Stimulated activated CD4-positive, alpha-beta T cell treated with anti-CD3 and anti-CD28 coated beads, Interleukin-1b, Interleukin-23, amount 100 ng/mL, for 48 hours (primary cell): Measurements from ENCODE around the gene SLFN12L.
"Not testable (repeated sequence)": the region's sequence is repeated elsewhere in the genome, so short reads cannot be mapped to it uniquely, and the experiment has no call there.

Experiments used
- DNase-seq: peaks from one replicate; pipeline ENCODE4 v3.0.0-alpha.2; 2020

Gene SLFN12L

DNA sequence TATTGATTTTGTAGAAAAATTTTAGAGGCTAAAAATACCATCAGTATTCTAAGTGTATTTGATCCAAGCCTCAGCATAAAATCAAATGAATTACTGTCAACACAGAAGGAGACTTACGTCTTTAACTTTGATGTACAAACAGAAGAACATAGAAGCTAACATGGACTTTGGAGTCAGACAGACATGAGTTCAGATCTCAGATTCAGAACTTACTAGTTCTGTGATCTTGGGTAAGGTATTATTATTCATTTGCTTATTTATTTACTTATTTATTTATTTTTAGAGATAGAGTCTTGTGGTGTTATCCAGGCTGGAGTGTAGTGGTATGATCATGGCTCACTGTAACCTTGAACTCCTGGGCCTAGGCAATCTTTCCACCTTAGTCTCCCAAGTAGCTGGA, 4.0 kb upstream of the SLFN12L start:
- DNase-seq, result no peak

DNA sequence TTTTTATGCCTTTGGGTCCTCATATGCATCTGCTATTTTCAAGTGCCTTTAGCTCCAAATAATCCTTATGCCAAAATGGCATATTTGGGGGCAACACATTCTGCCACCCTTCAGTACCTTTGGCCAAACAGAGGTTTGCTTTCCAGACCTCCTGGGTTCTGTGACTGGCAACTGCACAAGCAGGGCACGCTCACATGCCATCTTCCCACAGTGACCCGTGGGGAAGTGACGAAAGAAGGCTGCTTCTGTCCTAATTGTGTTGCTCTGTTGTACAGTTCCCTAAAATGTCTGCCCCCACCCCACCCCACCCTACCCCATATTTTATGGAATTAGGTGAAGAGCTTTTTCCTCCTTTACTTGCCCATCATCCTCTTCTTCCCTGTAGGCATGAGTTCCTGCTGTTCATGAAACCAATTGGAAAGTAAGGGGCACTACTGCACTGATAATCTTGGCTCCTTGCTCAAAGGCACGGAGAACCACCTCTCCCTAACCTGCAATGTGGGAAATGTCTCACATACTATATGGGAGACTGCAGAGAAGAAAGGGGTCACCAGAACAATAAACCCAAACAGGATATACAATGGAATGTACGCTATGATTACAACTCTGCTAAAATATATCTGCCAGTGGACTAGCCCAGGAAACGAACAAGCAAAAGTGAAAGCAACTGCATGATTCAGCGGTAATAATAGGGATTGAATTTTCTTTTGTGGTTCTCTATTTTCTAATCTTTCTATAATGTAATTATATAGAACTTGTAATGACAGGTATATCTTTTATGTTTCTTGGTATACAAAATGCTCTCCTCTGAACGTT, 3.3 kb upstream of the SLFN12L start:
- DNase-seq, result peak; percentile 48

DNA sequence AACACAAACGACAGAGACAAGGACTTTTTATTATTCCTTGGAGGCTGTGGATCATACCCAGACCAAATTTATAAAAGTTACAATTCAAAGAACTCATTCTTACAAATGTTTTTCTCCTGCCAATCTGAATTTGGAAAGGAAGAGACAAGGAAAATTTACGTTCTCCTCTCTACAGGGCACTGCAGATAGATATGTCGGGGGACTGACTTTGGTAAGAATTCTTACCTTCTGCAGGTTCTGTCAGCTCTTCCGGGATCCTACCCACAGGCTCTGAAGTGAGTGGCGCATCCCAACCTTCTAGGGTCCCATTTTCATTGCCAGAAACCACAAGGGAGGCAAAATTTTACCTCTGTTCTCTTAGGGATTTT, 2.2 kb upstream of the SLFN12L start:
- DNase-seq, result no peak

DNA sequence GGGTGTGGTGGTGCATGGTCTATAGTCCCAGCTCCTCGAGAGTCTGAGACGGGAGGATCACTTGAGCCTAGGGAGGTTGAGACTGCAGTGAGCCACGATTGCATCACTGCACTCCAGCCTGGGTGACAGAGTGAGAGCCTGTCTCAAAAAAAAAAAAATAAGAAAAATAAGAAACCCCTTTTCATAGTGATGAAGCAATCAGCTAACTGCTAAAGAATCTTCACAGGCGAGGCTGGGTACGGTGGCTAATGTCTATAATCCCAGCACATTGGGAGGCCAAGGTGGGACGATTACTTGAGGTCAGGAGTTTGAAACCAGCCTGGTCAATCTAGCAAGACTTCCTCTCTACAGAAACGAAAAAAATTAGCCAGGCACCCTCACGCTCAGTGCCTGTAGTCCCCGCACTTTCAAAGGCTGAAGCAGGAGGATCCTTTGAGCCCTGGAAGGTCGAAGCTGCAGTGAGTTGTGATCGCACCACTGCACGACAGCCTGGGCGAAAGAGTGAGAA, 760 bp downstream of the SLFN12L start:
- peak; percentile 49 for DNase-seq

DNA sequence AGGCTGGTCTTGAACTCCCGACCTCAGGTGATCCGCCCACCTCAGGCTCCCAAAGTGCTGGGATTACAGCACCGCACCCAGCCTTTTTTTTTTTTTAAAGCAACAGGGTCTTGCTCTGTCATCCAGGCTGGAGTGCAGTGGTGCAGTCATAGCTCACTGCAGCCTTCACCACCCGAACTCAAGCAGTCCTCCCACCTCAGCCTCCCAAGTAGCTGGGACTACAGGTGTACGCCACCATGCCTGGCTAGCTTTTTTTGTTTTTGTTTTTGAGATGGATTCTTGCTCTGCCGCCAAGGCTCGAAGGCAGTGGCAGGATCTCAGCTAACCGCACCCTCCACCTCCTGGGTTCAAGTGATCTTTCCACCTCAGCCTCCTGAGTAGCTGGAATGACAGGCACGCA, 2.1 kb downstream of the SLFN12L start:
- peak; percentile 33 for DNase-seq

DNA sequence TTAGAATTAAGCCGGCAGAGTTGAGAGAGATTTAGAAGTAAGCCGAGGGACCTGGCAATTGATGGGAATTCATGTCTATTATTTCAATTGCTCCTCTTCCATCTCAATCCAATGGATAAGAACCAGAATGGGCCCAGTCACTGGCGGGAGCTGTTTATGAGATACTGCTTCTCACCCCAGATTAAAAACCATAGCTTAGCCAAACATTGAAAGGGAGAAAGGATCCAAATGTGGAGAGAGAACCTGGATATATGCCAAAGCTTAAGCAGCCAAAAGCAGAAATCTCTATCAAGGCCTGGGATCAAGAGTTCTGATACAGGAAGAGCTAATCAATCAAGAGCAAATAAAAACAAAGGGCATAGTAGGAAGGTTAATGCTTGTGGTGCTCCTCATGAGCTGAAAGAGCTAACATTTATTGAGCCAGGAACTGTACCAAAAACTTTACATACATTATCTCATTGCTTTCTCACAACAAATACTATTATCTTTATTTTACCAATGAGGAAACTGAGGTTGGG, 2.8 kb downstream of the SLFN12L start:
- DNase-seq, result no peak

DNA sequence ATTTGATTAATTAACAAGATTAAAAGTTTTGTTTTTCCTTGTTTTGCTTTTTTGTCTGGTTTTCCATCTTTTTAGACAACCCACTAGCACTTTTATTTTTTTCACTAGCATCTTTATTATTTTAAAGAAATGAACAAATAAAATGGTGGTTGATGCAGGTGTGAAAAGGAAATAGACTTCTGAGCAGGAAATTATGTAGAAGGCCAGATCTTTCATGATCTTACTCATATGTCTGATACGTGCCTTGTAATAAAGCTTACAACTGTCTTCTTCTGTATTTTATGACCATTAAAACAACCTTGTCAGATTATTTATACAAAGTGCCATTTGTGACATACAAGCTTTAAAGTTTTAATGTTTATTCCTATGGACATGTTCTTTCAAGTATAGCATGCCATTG, 6.3 kb downstream of the SLFN12L start:
- DNase-seq, result no peak

DNA sequence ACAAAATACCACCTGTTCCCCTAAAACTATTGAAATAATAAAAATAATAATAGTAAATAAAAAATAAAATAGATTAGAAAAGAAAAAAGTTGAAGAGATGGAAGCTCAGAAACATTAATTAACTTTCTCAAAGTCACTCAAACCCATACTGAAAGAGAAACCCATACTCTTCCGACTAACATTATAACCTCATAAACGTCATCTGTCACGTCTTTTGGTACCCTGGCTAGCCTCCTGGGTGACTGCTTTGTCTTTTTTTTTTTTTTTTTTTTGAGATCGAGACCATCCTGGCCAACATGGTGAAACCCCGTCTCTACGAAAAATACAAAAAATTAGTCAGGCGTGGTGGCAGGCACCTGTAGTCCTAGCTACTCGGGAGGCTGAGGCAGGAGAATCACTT, 7.6 kb downstream of the SLFN12L start:
- DNase-seq, result no peak

DNA sequence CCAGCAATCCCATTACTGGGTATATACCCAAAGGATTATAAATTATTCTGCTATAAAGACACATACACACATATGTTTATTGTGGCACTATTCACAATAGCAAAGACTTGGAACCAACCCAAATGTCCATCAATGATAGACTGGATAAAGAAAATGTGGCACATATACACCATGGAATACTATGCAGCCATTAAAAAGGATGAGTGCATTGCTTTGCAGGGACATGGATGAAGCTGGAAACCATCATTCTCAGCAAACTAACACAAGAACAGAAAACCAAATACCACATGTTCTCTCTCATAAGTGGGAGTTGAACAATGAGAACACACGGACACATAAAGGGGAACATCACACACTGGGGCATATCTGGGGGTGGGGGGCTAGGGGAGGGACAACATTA, 8.2 kb downstream of the SLFN12L start:
- DNase-seq, result not testable (repeated sequence)

DNA sequence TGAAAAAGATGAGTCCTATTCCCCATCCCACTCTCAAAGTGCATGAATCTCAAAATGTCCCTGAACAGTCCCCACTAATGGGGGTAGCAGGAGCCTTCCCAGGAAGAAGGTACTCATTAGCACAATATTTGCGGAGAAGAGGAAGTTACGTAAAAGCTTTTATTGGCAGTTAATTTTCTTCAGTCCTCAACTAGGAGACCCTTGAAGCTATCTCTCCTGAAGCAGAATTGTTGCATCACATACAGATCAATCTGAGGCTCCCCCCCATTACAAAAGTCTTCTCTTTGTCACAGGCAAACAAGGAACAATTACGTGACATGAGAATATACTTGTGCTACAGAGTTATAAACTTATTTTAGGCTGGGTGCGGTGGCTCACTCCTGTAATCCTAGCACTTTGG, 14.2 kb downstream of the SLFN12L start:
- DNase-seq, result no peak

DNA sequence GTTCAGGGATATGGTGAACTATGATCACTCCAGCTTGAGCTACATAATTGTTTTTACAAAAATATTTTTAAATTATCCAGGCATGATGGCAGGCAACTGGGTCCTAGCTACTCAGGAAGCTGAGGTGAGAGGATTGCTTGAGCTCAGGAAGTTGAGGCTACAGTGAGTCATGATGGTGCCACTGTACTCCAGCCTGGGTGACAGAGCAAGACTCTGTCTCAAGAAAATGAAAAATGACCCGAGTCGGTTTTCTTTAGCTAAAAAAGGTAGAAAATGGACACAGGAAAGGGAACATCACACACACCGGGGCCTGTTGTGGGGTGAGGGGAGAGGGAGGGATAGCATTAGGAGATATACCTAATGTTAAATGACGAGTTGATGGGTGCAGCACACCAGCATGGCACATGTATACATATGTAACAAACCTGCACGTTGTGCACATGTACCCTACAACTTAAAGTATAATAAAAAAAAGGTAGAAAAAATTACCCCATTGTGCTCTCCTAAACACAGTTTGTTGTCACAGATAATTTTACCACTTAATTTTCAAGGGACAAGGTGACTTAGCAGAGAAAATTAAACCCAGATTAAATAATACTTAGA, 15.7 kb downstream of the SLFN12L start:
- peak; percentile 36 for DNase-seq

DNA sequence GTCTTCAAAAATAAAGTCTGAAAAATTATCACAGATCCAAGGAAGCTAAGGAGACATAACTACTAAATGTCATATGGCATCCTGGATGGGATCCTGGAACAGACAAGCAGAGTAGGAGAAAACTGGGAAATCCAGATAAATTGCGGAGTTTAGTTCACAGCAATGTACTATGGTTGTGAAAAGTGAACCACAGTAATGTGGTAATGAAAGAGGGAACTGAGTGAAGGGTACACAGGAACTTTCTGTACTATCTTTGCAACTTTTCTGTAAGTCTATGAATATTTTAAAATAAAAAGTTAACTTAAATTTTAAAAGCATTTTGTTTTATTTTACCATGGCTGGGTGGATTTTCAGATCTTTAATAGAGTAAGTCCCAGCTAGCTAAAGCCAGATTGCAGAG, 16.3 kb downstream of the SLFN12L start:
- DNase-seq, result no peak

DNA sequence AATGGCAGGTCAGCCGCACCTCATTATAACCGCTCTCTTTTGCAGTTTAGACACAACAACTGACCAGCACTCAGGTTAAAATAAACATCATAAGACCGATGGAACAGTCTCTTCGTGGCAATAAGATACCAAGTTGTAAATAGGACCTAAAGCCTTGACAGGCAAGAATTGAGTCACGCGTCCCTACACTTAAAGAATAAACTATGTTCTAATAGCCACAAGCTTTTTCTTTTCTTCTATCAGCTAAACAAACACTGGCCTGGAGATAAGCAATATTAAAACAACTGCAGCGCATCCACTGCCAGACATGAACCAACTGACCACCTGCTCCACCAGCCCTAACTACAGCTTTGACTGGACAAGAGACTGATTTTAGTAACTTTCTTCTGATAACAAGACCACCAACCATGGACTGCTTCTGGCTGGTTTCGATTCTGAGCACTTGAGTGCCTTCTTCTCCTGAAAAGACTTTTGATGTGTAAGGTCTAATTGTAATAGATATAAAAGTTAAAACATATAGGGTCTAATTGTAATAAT, 17.5 kb downstream of the SLFN12L start:
- no peak for DNase-seq

DNA sequence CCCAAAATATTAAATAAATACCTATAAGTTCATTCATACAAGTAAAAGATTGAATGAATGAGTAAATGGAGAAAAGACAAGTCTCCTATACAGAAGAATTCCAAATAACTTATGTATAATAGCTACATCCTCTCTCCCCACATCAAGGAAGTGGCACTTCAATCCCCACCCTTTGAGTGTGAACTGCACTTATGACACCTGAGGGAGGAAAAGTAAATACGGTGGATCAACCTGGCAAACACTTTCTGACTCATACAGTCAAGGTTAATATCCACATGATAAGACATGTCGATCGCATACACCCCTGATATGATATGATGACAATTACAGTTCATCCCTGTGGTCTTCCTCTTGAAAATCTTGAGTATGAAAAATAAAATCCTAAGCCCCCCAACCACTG, 18.0 kb downstream of the SLFN12L start:
- no peak for DNase-seq

DNA sequence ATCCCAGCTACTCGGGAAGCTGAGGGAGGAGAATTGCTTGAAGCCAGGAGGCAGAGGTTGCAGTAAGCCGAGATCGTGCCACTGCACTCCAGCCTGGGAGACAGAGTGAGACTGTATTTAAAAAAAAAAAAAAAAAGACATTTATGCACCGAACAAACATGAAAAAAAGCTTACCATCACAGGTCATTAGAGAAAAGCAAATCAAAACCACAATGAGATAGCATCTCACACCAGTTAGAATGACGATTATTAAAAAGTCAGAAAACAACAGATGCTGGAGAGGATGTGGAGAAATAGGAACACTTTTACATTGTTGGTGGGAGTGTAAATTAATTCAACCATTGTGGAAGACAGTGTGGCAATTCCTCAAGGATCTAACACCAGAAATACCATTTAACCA, 19.0 kb downstream of the SLFN12L start:
- not testable (repeated sequence) for DNase-seq

DNA sequence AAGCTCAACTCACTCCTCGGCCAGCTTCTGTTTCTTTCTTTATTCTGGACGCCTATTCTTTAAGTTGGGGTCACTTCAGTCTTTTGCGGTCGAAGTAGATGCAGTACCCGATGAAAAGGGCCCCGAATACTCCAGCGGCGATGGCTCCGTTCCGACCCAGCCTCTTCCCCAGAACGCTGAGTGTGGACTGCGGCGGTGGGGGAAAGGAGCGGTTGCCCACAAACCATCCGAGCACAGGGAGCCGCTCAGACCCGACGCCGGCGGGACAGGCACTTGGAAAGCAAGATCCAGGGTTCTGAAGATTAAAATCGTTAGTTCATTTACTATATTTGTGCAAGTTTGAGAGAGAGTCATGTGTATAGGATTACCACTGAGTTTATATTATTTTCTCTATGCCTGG, 22.5 kb downstream of the SLFN12L start:
- no peak for DNase-seq

DNA sequence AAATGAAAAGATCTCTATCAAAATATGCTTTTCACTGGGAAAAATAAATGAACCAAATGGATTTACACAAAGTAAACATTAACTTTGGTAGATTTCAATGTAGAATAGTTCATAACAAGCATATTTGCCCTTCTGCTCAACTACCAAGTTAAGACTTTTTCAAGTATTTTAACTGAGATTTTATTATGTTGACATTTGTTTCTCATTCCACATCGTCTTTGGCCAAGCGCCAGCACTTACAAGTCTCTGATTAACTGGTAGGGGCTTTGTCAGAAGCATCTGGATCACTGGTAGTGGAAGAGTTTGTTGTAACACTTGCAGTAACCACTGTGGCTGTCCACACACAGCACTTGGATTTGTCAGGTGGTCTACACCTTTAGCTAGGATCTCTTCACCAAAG, 22.9 kb downstream of the SLFN12L start:
- DNase-seq, result no peak

DNA sequence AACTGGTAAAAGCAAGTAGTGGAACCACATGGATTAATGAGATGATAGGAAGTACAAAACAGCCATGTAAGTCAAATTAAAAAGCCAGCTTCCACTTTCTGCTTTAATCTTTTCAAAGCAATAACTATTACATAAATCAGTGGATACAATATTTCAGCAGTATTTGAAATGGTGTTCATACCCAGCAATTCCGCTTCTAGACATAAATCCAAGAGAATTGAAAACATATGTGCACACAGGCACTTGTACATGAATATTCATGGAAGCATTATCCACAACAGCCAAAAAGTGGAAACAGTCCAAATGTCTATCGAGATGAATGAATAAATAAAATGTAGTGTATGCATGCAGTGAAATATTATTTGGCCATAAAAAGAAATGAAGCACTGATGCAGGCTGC, 27.4 kb downstream of the SLFN12L start:
- DNase-seq, result no peak

DNA sequence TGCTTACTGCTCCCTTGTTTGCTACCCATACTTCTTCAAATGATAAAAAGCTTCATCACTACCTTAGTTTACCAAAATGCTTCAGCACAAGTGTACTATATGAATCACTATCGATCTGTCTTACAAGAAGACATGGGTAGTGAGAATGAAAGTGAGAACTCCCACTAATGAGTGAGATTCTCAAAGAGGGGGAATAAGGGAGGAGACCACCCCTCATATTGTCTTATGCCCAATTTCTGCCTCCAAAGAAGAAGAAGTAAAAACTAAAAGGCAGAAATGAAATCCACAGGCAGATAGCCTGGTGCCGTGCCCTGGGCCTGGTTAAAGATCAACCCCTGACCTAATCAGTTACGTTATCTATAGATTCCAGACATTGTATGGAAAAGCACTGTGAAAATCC, 29.8 kb downstream of the SLFN12L start:
- not testable (repeated sequence) for DNase-seq

DNA sequence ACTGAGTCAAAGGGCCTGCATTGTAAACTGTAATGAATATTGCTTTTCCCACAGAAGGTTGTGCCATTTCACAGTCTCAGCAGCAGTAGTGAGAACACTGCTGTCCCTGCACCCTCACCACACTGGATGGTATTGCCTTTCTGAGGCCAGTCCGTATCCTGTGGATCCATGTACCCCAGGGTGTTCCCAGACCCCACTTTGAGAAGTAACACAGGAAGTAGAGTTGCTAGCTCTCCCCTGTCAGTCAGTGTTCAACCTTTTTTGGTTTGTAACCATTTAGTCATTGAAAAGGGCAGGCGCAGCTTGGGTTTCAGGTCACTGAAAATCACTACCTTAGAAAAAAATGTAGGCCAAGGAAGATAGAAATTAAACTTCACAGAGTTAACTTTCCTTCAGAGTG, 37.9 kb downstream of the SLFN12L start:
- DNase-seq, result no peak

DNA sequence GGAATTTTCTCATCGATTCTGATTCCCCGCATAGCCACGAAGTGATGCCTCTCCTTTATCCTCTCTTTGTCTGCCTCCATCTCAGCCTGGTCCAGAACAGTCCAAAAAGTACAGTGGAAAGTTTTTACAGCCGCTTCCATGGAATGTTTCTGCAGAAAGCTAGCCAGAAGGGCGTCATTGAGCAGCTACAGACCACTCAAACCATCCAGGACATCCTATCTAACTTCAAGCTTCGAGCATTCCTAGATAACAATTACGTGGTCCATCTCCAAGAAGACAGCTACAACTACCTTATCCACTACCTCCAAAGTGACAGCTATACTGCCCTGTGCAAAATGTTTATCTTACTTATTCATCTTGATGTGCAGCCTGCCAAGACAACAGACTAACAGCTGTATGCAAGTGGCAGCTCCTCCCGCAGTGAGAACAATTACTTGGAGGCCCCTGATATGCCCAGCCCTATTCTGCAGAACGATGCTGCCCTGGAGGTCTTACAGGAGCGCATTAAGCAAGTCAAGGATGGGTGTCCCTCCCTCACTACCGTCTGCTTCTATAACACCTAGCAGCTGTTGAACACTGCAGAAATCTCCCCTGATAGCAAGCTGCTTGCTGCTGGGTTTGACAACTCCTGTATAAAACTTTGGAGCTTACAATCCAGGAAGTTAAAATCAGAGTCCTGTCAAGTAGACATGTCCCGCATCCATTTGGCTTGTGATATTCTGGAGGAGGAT, 38.9 kb downstream of the SLFN12L start:
- no peak for DNase-seq

DNA sequence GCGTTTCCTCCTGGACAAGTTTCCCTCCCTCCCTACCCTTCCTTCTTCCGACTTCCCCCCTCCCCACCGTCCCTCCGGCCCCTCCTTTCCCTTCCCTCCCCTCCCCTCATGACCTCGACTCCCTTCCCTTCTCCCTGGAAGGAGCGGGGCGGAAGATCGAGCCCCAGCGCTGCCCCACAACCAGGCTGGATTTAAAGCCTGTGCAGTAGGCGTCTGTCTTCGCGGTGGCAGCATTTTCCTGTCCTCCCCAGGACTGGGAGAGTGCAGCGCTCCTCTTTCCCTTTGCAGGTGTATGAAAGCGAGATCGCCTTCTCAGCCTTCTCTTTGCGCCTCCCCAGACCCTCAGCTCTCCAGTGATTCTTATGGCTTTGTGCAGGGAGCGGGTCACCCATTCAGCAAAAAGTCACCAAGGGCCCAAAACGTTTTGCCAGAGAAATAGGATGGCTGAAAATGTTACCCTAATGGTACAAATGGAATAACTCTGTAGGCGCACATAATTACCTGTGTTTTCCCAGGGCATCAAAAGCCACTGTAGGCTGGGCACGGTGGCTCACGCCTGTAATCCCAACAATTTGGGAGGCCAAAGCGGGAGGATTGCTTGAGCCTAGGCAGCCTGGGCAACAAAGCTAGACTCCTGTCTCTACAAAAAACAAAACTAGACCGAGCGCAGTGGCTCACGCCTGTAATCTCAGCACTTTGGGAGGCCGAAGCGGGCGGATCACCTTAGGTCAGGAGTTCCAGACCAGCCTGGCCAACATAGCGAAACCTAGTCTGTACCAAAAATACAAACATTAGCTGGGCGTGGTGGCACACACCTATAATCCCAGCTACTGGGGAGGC, 40.8 kb downstream of the SLFN12L start:
- no peak for DNase-seq

DNA sequence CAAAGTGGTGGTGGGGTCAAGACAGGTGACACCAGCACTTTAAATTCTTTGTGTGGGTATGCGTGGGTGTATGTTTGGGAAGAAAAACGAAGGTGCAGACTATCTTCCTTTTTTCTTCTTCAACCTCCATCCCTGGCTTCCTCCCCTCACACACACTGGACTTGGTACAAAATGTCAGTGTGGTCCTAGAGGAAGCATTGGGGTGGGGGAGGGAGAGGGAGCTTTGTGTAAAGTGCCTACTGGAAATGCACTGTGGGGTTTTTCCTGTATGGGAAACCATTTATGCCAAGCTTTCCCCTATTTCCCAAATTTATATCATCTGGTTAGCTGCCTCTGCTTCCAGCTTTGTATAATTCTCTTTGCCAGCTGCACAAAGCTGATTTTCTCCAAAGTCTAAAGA, 44.4 kb downstream of the SLFN12L start:
- no peak for DNase-seq
